Suprapubic skin (tissue), 4 donors: ENCODE measurements around the gene HRG. TPM values are rescaled to one million over a fixed set of nuclear protein-coding genes. Genes with fewer than 3 reads are reported as not detected.
"Not testable (repeated sequence)": the region's sequence is repeated elsewhere in the genome, so short reads cannot be mapped to it uniquely, and the experiment has no call there.

Experiments
- DNase-seq, 2 donors: peaks; one replicate each; pipeline ENCODE4 v3.0.0-alpha.2; 2019; ENCODE audit warnings: low spot score in 2 of 2
- H3K27ac ChIP-seq: fragments of 200-600 bp; sonication (generic); one replicate; pipeline ENCODE4 v1.5.1; 2019
- H3K27me3 ChIP-seq: fragments of 200-600 bp; sonication (generic); one replicate; pipeline ENCODE4 v1.5.1; 2019
- H3K36me3 ChIP-seq: fragments of 200-600 bp; sonication (generic); one replicate; pipeline ENCODE4 v1.5.1; 2019
- H3K4me1 ChIP-seq: fragments of 200-600 bp; sonication (generic); one replicate; pipeline ENCODE4 v1.5.1; 2019
- H3K4me3 ChIP-seq: fragments of 200-600 bp; sonication (generic); one replicate; pipeline ENCODE4 v1.5.1; 2019; ENCODE audit warnings: mild to moderate bottlenecking
- H3K9me3 ChIP-seq: fragments of 200-600 bp; sonication (generic); one replicate; pipeline ENCODE4 v1.5.1; 2019
- EP300 ChIP-seq: sonication (generic); formaldehyde crosslinking; IDR thresholded peaks from one replicate; pipeline ENCODE4 v1.6.1; 2017; ENCODE audit warnings: antibody characterized with exemption
- POLR2A ChIP-seq, 2 donors: fragments of 450-650 bp; IDR thresholded peaks; one replicate each; pipeline ENCODE4 v1.6.1; 2017; ENCODE audit warnings: antibody characterized with exemption in 2 of 2, mild to moderate bottlenecking in 2 of 2, moderate library complexity in 2 of 2
- POLR2AphosphoS5 ChIP-seq, 3 donors: sonication (generic); formaldehyde crosslinking; IDR thresholded peaks; one replicate each; pipeline ENCODE4 v1.6.1; 2017; ENCODE audit warnings: antibody characterized with exemption in 3 of 3
- WGBS: methylation state at CpG from one replicate; pipeline ENCODE4 v1.1.5; 2018; 5-methylcytosine and 5-hydroxymethylcytosine counted together
- total RNA-seq, 4 donors: library from RNA; depleted of rRNA; stranded (reverse); fragments of >200 nt; gene quantifications; one replicate each; pipeline ENCODE4 v1.1.0, GENCODE V29; 2016
- TF ChIP-seq, protein P1 (sequence below), 2 donors: fragments of 200-600 bp in 1 of 2; fragments of 450-650 bp in 1 of 2; sonication (generic) in 1 of 2; IDR thresholded peaks; one replicate each; pipeline ENCODE4 v1.5.1; 2016 to 2019; ENCODE audit warnings: antibody characterized with exemption in 2 of 2, mild to moderate bottlenecking in 1 of 2, moderate library complexity in 1 of 2

Gene HRG
- total RNA-seq, 4 donors from 2014 or later = 0.30 TPM; not detected in 3

GRCh38 chr3:186700267-186700666 lies 34.5 kb downstream of the HRG start:
- Histone ChIP-seq H3K36me3 (no peaks in the 10 kb centered on the region), H3K4me3 (no peak overlapping the region), H3K27me3 (peaks cover 2% of the 10 kb centered on the region), H3K9me3 (no peaks in the 10 kb centered on the region), H3K27ac (no peak overlapping the region), H3K4me1 (no peaks in the 10 kb centered on the region)
- 95% methylated on average over 3 of the region's 3 CpGs for WGBS
- TF ChIP-seq POLR2AphosphoS5 (IDR thresholded peaks at IDR 0.05) (no peak), EP300 (no peak), POLR2A (IDR thresholded peaks at IDR 0.05) (no peak)
- TF ChIP-seq, protein P1, sequence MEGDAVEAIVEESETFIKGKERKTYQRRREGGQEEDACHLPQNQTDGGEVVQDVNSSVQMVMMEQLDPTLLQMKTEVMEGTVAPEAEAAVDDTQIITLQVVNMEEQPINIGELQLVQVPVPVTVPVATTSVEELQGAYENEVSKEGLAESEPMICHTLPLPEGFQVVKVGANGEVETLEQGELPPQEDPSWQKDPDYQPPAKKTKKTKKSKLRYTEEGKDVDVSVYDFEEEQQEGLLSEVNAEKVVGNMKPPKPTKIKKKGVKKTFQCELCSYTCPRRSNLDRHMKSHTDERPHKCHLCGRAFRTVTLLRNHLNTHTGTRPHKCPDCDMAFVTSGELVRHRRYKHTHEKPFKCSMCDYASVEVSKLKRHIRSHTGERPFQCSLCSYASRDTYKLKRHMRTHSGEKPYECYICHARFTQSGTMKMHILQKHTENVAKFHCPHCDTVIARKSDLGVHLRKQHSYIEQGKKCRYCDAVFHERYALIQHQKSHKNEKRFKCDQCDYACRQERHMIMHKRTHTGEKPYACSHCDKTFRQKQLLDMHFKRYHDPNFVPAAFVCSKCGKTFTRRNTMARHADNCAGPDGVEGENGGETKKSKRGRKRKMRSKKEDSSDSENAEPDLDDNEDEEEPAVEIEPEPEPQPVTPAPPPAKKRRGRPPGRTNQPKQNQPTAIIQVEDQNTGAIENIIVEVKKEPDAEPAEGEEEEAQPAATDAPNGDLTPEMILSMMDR (IDR thresholded peaks at IDR 0.05) = no peak
- no peak for DNase-seq

GRCh38 chr3:186702451-186702850 lies 36.6 kb downstream of the HRG start:
- not testable (repeated sequence) for H3K4me3 ChIP-seq, H3K27me3 ChIP-seq, H3K4me1 ChIP-seq, H3K27ac ChIP-seq, DNase-seq, H3K9me3 ChIP-seq, H3K36me3 ChIP-seq

GRCh38 chr3:186705882-186706780 lies 40.3 kb downstream of the HRG start:
- H3K36me3 ChIP-seq = no peaks in the 10 kb centered on the region
- H3K4me3 ChIP-seq = no peak overlapping the region
- no peak overlapping the region for H3K27ac ChIP-seq
- H3K4me1 ChIP-seq = no peaks in the 10 kb centered on the region
- TF ChIP-seq POLR2AphosphoS5 (IDR thresholded peaks at IDR 0.05) (no peak), EP300 (no peak), POLR2A (IDR thresholded peaks at IDR 0.05) (no peak)
- TF ChIP-seq, protein P1 (IDR thresholded peaks at IDR 0.05) = no peak
- no peak for DNase-seq
- no peaks in the 10 kb centered on the region for H3K9me3 ChIP-seq
- peaks cover 2% of the 10 kb centered on the region for H3K27me3 ChIP-seq
- 69% methylated on average over 5 of the region's 6 CpGs for WGBS

DNA sequence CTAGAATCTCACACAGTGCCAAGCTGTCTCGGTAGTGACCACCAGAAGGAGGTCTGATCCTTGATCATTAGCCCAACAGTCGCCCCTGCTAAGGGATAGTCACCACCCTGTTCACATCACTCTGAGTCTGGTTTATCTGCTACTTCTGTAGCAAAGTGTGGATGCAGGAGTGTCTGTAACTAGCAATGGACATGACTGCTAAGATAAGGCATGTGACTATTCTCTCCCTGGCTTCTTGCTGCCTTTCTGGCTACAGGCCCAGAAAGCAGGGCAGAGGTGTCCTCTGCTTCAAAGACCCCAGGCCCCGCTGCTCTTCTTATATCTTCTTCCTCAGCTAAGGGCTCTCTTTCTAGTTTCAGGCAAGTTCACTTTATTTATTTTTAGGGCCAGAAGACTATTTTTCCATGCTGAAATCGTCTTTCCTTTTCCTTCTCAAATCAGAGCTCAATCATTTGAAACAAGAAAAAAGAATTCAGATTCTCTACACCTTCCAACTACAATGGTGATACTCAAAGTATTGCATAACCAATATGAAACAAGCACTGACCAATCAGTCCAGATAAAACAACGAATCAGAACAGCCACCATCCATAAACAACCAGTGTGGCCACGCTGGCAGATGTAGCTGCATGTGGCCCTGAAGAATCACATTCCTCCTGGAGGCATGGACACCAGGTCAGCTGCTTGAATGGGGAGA lies 43.3 kb downstream of the HRG start:
- WGBS = 76% methylated on average over 6 of the region's 6 CpGs
- Histone ChIP-seq H3K4me1 (no peaks in the 10 kb centered on the region), H3K27me3 (peaks cover 2% of the 10 kb centered on the region), H3K4me3 (no peak overlapping the region), H3K36me3 (no peaks in the 10 kb centered on the region), H3K9me3 (no peaks in the 10 kb centered on the region), H3K27ac (no peak overlapping the region)
- TF ChIP-seq, protein P1 (IDR thresholded peaks at IDR 0.05) = no peak
- no peak for TF ChIP-seq EP300
- no peak for TF ChIP-seq POLR2AphosphoS5 (IDR thresholded peaks at IDR 0.05)
- TF ChIP-seq POLR2A (IDR thresholded peaks at IDR 0.05) = no peak
- DNase-seq = no peak

GRCh38 chr3:186710694-186711093 lies 44.9 kb downstream of the HRG start:
- H3K4me1 ChIP-seq, H3K4me3 ChIP-seq, DNase-seq, H3K9me3 ChIP-seq, H3K36me3 ChIP-seq, H3K27me3 ChIP-seq, H3K27ac ChIP-seq: not testable (repeated sequence)
- WGBS = 81% methylated on average over 4 of the region's 4 CpGs

DNA sequence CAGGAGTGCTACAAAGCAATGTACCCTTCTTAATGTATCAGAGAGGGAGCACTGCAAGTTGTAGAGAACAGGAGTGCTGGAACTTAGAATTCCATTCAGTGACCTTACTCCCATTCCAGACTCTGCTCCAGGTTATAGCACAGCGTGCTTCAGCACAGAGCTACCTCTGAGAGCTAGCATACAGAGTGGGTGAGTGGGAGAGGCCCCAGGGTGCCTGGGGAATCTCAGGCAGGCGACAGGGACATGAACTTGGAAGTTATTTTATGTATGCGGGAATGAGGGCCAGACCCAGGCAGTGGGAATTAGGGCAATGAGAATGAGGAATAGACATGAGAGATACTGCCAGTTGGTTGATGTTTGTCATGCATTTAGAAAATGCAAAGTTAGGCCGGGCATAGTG lies 47.7 kb downstream of the HRG start:
- H3K9me3 ChIP-seq = no peaks in the 10 kb centered on the region
- no peaks in the 10 kb centered on the region for H3K27me3 ChIP-seq
- no peaks in the 10 kb centered on the region for H3K36me3 ChIP-seq
- DNase-seq = no peak
- H3K4me3 ChIP-seq = no peak overlapping the region
- TF ChIP-seq, protein P1 (IDR thresholded peaks at IDR 0.05) = no peak
- no peak for TF ChIP-seq EP300
- H3K27ac ChIP-seq = no peak overlapping the region
- no peaks in the 10 kb centered on the region for H3K4me1 ChIP-seq
- 78% methylated on average over 4 of the region's 4 CpGs for WGBS
